OCI-LY7 (cell line): ENCODE measurements around the gene VRK3. TPM values are rescaled to one million over a fixed set of nuclear protein-coding genes. Genes with fewer than 3 reads are reported as not detected.

Experiments used
- BruUV-seq: library from RNA; stranded (reverse); fragments of 400-500 nt; replicated peaks from 2 replicates; lab custom pipeline; 2021; lab: Mats Ljungman, UMichigan
- CTCF ChIA-PET: fragments of 300-600 bp; sonication (Branson Sonifier 250); formaldehyde crosslinking; loops from one replicate; lab custom pipeline; 2022; ENCODE audit warnings: antibody characterized with exemption; ENCODE audit not compliant: unreplicated experiment; lab: Charles Lee
- POLR2A ChIA-PET: fragments of 300-600 bp; sonication (Branson Sonifier 250); formaldehyde crosslinking; loops from one replicate; lab custom pipeline; 2022; ENCODE audit warnings: antibody characterized with exemption; lab: Charles Lee
- DNase-seq: peaks from one replicate; pipeline ENCODE4 v3.0.0-alpha.2; 2015; ENCODE audit warnings: low spot score
- H2AFZ ChIP-seq: fragments of 200-600 bp; sonication (generic), shearing (Covaris generic); 2 replicates; pipeline ENCODE4 v1.6.1; 2014; ENCODE audit warnings: mild to moderate bottlenecking, antibody characterized with exemption, low read length, moderate library complexity
- H3K27ac ChIP-seq: fragments of 200-600 bp; sonication (generic); 2 replicates; pipeline ENCODE4 v1.5.1; 2014; ENCODE audit warnings: mixed run types, low read depth, mild to moderate bottlenecking, moderate library complexity, low read length, inconsistent platforms; ENCODE audit not compliant: poor library complexity, severe bottlenecking
- H3K36me3 ChIP-seq: fragments of 200-600 bp; sonication (generic); 2 replicates; pipeline ENCODE4 v1.6.1; 2014; ENCODE audit warnings: mild to moderate bottlenecking, antibody characterized with exemption, low read length, moderate library complexity, mixed read lengths; ENCODE audit not compliant: insufficient read depth
- H3K4me1 ChIP-seq: fragments of 200-600 bp; sonication (generic); 2 replicates; pipeline ENCODE4 v1.5.1; 2014; ENCODE audit warnings: mild to moderate bottlenecking, low read length; ENCODE audit not compliant: insufficient read depth, poor library complexity, severe bottlenecking
- H3K4me2 ChIP-seq: fragments of 200-600 bp; sonication (generic); 2 replicates; pipeline ENCODE4 v1.6.1; 2014; ENCODE audit warnings: mild to moderate bottlenecking, low read length
- H3K4me3 ChIP-seq: fragments of 200-600 bp; sonication (generic); 2 replicates; pipeline ENCODE4 v1.5.1; 2014; ENCODE audit warnings: mild to moderate bottlenecking, low read depth, low read length; ENCODE audit not compliant: poor library complexity, severe bottlenecking
- H3K79me2 ChIP-seq: fragments of 200-600 bp; sonication (generic); 2 replicates; pipeline ENCODE4 v1.6.1; 2016; ENCODE audit warnings: low read depth, mild to moderate bottlenecking, low read length, moderate library complexity, mixed read lengths; ENCODE audit not compliant: insufficient read depth
- H3K9me2 ChIP-seq: fragments of 200-600 bp; sonication (generic); 2 replicates; pipeline ENCODE4 v1.6.1; 2016; ENCODE audit warnings: mild to moderate bottlenecking, low read length, mixed read lengths; ENCODE audit not compliant: insufficient read depth
- H3K9me3 ChIP-seq: fragments of 200-600 bp; sonication (generic); 2 replicates; pipeline ENCODE4 v1.6.1; 2014; ENCODE audit warnings: mild to moderate bottlenecking, mixed run types, low read length, mixed read lengths
- H4K20me1 ChIP-seq: fragments of 200-600 bp; sonication (generic); 2 replicates; pipeline ENCODE4 v1.6.1; 2014; ENCODE audit warnings: mild to moderate bottlenecking, antibody characterized with exemption, low read length, moderate library complexity, mixed read lengths; ENCODE audit not compliant: insufficient read depth
- EZH2phosphoT487 ChIP-seq: fragments of 200-600 bp; sonication (generic); IDR thresholded peaks from 2 replicates; pipeline ENCODE4 v1.6.1; 2018; ENCODE audit warnings: low read depth, borderline replicate concordance, mild to moderate bottlenecking, mixed run types, antibody characterized with exemption, low read length, moderate library complexity, mixed read lengths
- intact Hi-C: fragments of 100-400 bp; cut with micrococcal nuclease; formaldehyde crosslinking; loops from one replicate; pipeline ENCODE4 v1.10.0; 2022; ENCODE audit not compliant: unreplicated experiment
- total RNA-seq, 2 experiments: library from RNA; depleted of rRNA in 1 of 2; stranded (reverse); fragments of >200 nt in 1 of 2; shearing (Covaris generic) in 1 of 2; gene quantifications; 2 replicates each; pipeline ENCODE4 v1.2.3, GENCODE V29; 2014 to 2022
- TF ChIP-seq, protein P1 (sequence below): fragments of 200-600 bp; sonication (generic); conservative IDR thresholded peaks from 2 replicates; pipeline ENCODE4 v1.5.1; 2014; ENCODE audit warnings: mild to moderate bottlenecking, antibody characterized with exemption, low read length, moderate library complexity, mixed read lengths

VRK3 gene
- total RNA-seq, 2 experiments from 2014 or later, result 39.9 to 47.3 TPM

DNA sequence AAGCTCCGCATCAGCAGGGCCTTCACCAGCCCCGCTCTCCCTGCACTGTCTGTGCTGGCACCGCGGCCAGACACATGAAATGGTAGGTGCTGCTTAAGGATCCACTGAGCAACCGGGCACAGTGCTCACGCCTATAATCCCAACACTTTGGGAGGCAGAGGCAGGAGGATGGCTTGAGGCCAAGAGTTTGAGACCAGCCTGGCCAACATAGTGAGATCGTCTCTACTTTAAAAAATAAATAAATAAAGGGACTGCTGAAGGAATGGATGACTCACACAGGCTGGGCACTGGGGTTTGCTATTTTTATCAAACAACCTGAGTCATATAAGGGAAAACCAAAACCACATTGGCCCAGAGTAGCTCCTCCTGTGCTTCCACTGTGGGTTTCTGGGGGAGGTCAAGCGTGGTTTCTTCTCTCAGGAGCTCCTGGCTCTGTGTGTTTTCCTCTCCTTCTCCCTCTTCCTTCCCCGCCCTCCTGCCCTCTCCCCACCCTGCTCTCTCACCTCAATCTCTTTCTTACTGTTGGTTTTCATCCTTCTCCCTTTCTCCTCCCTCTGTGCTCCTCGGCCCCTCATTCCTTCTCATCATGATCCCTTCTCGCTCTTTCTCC, 21.3 kb downstream of the VRK3 start:
- H4K20me1 ChIP-seq, result no peaks in the 10 kb centered on the region
- no peaks in the 10 kb centered on the region for H3K4me1 ChIP-seq
- ChIA-PET POLR2A (no interaction called here), CTCF (no interaction called here)
- DNase-seq, result no peak
- no peak overlapping the region for H3K4me3 ChIP-seq
- H3K4me2 ChIP-seq, result no peak overlapping the region
- H3K79me2 ChIP-seq, result no peaks in the 10 kb centered on the region
- TF ChIP-seq EZH2phosphoT487, result no peak
- TF ChIP-seq, protein P1, sequence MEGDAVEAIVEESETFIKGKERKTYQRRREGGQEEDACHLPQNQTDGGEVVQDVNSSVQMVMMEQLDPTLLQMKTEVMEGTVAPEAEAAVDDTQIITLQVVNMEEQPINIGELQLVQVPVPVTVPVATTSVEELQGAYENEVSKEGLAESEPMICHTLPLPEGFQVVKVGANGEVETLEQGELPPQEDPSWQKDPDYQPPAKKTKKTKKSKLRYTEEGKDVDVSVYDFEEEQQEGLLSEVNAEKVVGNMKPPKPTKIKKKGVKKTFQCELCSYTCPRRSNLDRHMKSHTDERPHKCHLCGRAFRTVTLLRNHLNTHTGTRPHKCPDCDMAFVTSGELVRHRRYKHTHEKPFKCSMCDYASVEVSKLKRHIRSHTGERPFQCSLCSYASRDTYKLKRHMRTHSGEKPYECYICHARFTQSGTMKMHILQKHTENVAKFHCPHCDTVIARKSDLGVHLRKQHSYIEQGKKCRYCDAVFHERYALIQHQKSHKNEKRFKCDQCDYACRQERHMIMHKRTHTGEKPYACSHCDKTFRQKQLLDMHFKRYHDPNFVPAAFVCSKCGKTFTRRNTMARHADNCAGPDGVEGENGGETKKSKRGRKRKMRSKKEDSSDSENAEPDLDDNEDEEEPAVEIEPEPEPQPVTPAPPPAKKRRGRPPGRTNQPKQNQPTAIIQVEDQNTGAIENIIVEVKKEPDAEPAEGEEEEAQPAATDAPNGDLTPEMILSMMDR, result no peak
- no peaks in the 10 kb centered on the region for H3K9me3 ChIP-seq
- no peak overlapping the region for H2AFZ ChIP-seq
- peaks cover 68% of the 10 kb centered on the region for H3K36me3 ChIP-seq
- no peak overlapping the region for H3K27ac ChIP-seq
- no peaks in the 10 kb centered on the region for H3K9me2 ChIP-seq
- intact Hi-C loops, result no loop called here
- BruUV-seq, result no TSS peak

DNA sequence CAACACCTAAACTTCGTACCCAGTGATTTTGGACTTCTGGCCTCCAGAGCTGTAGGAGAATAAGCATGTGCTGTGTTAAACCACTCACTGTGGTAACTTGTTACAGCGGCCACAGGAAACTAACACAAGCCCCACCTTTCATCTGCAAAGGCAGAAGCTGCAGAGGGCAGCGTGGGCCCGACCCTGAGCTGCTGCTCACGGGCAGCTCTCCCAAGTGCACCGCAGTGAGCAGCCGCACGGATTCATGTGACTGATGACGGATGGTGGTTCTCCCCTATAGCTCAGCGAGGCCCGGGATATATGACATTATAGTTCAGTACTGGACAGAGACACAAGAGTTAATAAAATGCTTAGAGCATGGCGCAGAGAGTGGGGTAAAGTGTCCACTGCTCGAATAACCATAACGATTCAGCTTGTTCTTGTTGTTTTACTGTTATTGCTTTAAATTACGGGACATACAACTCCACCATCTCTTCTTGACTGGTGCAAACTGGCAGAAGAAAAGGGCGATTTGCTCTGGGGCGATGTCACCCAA, 21.9 kb downstream of the VRK3 start:
- H2AFZ ChIP-seq, result no peak overlapping the region
- no peak overlapping the region for H3K27ac ChIP-seq
- DNase-seq, result no peak
- H3K36me3 ChIP-seq, result peaks cover 65% of the 10 kb centered on the region
- H3K79me2 ChIP-seq, result no peaks in the 10 kb centered on the region
- H3K9me2 ChIP-seq, result no peaks in the 10 kb centered on the region
- H3K4me3 ChIP-seq, result no peak overlapping the region
- intact Hi-C loops, result no loop called here
- ChIA-PET POLR2A (no interaction called here), CTCF (no interaction called here)
- no peak overlapping the region for H3K4me2 ChIP-seq
- no peaks in the 10 kb centered on the region for H3K9me3 ChIP-seq
- no TSS peak for BruUV-seq
- H4K20me1 ChIP-seq, result no peaks in the 10 kb centered on the region
- H3K4me1 ChIP-seq, result no peaks in the 10 kb centered on the region
- TF ChIP-seq EZH2phosphoT487, result no peak
- TF ChIP-seq, protein P1, result no peak

DNA sequence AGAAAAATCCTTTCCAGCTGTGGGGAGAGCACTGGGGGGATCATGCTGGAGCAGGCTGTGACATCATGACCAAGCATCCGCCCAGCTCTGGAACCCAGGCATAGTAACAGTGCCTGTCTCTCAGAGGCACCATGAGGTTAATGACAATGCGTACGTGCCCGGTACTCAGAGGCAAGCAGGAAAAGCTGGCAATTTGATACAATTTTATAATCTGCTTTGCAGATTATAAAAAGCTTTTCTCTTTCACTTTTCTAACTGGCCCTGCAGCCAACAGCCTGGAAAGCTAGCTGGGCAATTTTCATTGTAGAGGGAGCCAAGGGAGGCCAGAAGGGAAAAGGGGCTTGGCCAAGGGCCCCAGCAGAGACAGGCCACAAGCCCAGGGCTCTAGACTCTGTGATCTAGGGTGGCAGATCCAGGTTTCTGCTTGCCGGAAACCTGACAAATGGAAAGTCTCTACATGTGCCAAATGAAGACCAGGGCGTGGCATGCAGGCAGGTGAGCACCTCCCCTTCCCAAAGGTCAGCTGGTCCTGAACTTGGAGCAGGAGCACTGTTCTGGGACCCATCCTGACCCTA, 22.7 kb downstream of the VRK3 start:
- DNase-seq, result no peak
- Histone ChIP-seq H3K4me2 (no peak overlapping the region), H4K20me1 (no peaks in the 10 kb centered on the region), H3K36me3 (peaks cover 65% of the 10 kb centered on the region), H3K4me1 (no peaks in the 10 kb centered on the region), H2AFZ (no peak overlapping the region), H3K9me2 (no peaks in the 10 kb centered on the region), H3K4me3 (no peak overlapping the region), H3K27ac (no peak overlapping the region), H3K79me2 (no peaks in the 10 kb centered on the region), H3K9me3 (no peaks in the 10 kb centered on the region)
- ChIA-PET POLR2A (no interaction called here), CTCF (no interaction called here)
- TF ChIP-seq, protein P1, result no peak
- TF ChIP-seq EZH2phosphoT487, result no peak
- intact Hi-C loops, result no loop called here
- no TSS peak for BruUV-seq
